Adrenal gland (tissue), 12 donors: ENCODE measurements around the gene SDK1. TPM values are rescaled to one million over a fixed set of nuclear protein-coding genes. Genes with fewer than 3 reads are reported as not detected.

Experiments used
- DNase-seq, 7 donors: peaks; one replicate each; pipeline ENCODE4 v3.0.0-alpha.2; 2019 to 2020
- H3K27ac ChIP-seq, 5 donors: fragments of 200-600 bp; sonication (generic) in 4 of 5; 1 replicate in 3 of 5; 2 replicates in 2 of 5; pipeline versions ENCODE4 v1.5.1 to v1.8.0; 2016 to 2020; ENCODE audit warnings: mild to moderate bottlenecking in 1 of 5
- H3K27me3 ChIP-seq: fragments of 200-600 bp; 2 replicates; pipeline ENCODE4 v1.8.0; 2021
- H3K36me3 ChIP-seq, 2 donors: fragments of 200-600 bp; replicated peaks in 1 of 2; 1 replicate in 1 of 2; 2 replicates in 1 of 2; pipeline versions ENCODE4 v1.5.1 to v1.8.0; 2018 to 2022
- H3K4me1 ChIP-seq, 2 donors: fragments of 200-600 bp; replicated peaks in 1 of 2; 1 replicate in 1 of 2; 2 replicates in 1 of 2; pipeline versions ENCODE4 v1.5.1 to v1.8.0; 2018 to 2021
- H3K4me3 ChIP-seq, 4 donors: fragments of 200-600 bp; sonication (generic) in 3 of 4; one replicate each; pipeline ENCODE4 v1.5.1; 2016 to 2018
- H3K9me3 ChIP-seq, 3 donors: fragments of 200-600 bp; sonication (generic) in 1 of 3; replicated peaks in 1 of 3; 1 replicate in 2 of 3; 2 replicates in 1 of 3; pipeline versions ENCODE4 v1.5.1 to v1.8.0; 2016 to 2021
- POLR2A ChIP-seq, 2 donors: fragments of 450-650 bp; IDR thresholded peaks; one replicate each; pipeline ENCODE4 v1.6.1; 2017; ENCODE audit warnings: antibody characterized with exemption in 2 of 2, mild to moderate bottlenecking in 2 of 2, moderate library complexity in 1 of 2
- WGBS, 4 donors: extraction: QIAGEN DNeasy Blood & Tissue Kit in 2 of 4; methylation state at CpG; one replicate each; pipeline versions ENCODE4 v1.1.5 to v1.1.7; 2013 to 2017; 5-methylcytosine and 5-hydroxymethylcytosine counted together
- intact Hi-C, 2 donors: fragments of 100-400 bp; cut with DNase I; formaldehyde crosslinking; loops; one replicate each; pipeline versions ENCODE4 v1.14.1 to v1.15.0; 2022 to 2023
- polyA plus RNA-seq, 3 donors: library from polyadenylated mRNA; stranded (reverse); fragments of 200-250 nt in 2 of 3; fragments of 350-450 nt in 1 of 3; fragmentation: Illumina TruSeq in 1 of 3; extraction: RNeasy Lipid Tissue Mini Kit (QIAGEN cat#74804) in 1 of 3; gene quantifications; one replicate each; pipeline ENCODE4 v1.2.3, GENCODE V29; 2013 to 2014
- total RNA-seq, 9 donors: library from RNA; depleted of rRNA in 4 of 9; stranded (reverse); fragments of >200 nt in 4 of 9; fragments of 120-200 nt in 1 of 9; fragmentation: NEBNext Ultra II Directional in 1 of 9; extraction: Animal tissue kit (Norgen Biotek cat#: 25700) in 1 of 9; gene quantifications; one replicate each; pipeline versions ENCODE4 v1.1.0 to v1.2.4, GENCODE V29; 2013 to 2023
- TF ChIP-seq, protein P1 (sequence below), 6 experiments: fragments of 450-650 bp in 4 of 6; fragments of 200-600 bp in 2 of 6; sonication (generic) in 1 of 6; IDR thresholded peaks; 1 replicate in 5 of 6; 2 replicates in 1 of 6; pipeline versions ENCODE4 v1.5.1 to v1.8.0; 2016 to 2021; ENCODE audit warnings: antibody characterized with exemption in 6 of 6, mild to moderate bottlenecking in 2 of 6, moderate library complexity in 1 of 6
- donor health status: healthy with polysubstance abuse.
- donor health status: Bipolar disorder and iron deficiency.
- donor health status: DM: yes; HTN: yes; CAD: no.
- donor health status: DM: no; HTN: no; CAD: no.
- donor health status: DM: no; HTN: no; CAD: no.
- donor health status: DM: yes; HTN: yes; CAD: no.

The SDK1 gene
- total and polyA plus RNA-seq, 12 donors: 0.50 to 3.6 (median 1.5) TPM

- TF ChIP-seq, protein P1, sequence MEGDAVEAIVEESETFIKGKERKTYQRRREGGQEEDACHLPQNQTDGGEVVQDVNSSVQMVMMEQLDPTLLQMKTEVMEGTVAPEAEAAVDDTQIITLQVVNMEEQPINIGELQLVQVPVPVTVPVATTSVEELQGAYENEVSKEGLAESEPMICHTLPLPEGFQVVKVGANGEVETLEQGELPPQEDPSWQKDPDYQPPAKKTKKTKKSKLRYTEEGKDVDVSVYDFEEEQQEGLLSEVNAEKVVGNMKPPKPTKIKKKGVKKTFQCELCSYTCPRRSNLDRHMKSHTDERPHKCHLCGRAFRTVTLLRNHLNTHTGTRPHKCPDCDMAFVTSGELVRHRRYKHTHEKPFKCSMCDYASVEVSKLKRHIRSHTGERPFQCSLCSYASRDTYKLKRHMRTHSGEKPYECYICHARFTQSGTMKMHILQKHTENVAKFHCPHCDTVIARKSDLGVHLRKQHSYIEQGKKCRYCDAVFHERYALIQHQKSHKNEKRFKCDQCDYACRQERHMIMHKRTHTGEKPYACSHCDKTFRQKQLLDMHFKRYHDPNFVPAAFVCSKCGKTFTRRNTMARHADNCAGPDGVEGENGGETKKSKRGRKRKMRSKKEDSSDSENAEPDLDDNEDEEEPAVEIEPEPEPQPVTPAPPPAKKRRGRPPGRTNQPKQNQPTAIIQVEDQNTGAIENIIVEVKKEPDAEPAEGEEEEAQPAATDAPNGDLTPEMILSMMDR (IDR thresholded peaks at IDR 0.05): no peak
- TF ChIP-seq POLR2A (IDR thresholded peaks at IDR 0.05): no peak
- intact Hi-C loops: no loop called here
- Histone ChIP-seq H3K4me3 (no peak overlapping the region), H3K36me3 (no peaks in the 10 kb centered on the region), H3K4me1 (no peaks in the 10 kb centered on the region), H3K27me3 (no peaks in the 10 kb centered on the region), H3K9me3 (no peaks in the 10 kb centered on the region), H3K27ac (no peak overlapping the region)
- no peak for DNase-seq
- 69 to 74% (median 70%) methylated on average over 15 to 18 of the region's 18 CpGs for WGBS, 4 donors
These were observed 77.5 kb downstream of the SDK1 start for GRCh38 chr7:3378390-3379150.

- intact Hi-C loops: no loop called here
- TF ChIP-seq POLR2A (IDR thresholded peaks at IDR 0.05): no peak
- TF ChIP-seq, protein P1 (IDR thresholded peaks at IDR 0.05): no peak
- H3K9me3 ChIP-seq: no peaks in the 10 kb centered on the region
- 62 to 73% (median 69%) methylated on average over 4 of the region's 4 CpGs for WGBS, 4 donors
- H3K4me1 ChIP-seq: no peaks in the 10 kb centered on the region
- no peak for DNase-seq
- H3K4me3 ChIP-seq: no peak overlapping the region
- no peak overlapping the region for H3K27ac ChIP-seq
- no peaks in the 10 kb centered on the region for H3K27me3 ChIP-seq
- no peaks in the 10 kb centered on the region for H3K36me3 ChIP-seq
These were observed 79.0 kb downstream of the SDK1 start for GRCh38 chr7:3380034-3380433.

DNA sequence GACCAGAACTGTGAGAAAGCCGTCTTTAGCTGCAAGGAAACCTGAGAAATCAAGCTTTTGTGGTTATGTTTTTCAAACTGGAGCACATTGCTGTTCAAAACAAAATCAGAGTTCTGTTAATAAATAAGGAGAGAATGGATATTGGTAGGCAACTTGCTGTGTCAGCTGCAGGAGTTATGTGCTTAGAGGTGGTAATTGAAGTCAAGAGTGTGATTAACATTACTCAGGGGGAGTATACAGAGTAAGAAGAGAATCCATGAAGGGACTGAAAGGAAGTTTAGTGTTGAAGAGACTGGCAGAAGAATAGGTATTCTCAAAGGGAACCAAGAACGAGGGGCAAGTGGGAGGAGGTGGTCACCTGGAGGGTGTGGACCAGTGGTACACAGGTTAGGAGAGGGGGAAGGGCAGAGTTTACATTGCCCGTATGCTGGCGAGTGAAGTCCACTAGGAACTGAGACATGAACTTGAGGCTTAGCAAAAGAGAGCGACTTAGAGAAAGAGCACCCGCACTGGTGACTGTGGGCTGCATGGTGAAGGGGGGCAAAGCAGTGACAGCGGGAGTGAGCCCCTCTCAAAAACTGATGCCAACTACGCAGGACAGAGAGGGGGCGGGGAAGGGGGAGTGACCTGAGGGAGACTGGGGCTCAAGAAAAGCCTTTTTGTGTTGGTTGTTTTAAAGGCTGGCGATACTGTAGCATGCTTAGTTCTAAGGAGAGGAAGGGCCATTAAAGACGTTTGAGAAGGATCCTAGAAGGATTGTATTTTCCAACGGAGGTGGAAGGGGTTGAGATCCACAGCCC lies 80.0 kb downstream of the SDK1 start:
- DNase-seq: no peak
- H3K27ac ChIP-seq: no peak overlapping the region
- H3K36me3 ChIP-seq: no peaks in the 10 kb centered on the region
- H3K9me3 ChIP-seq: no peaks in the 10 kb centered on the region
- no peak overlapping the region for H3K4me3 ChIP-seq
- intact Hi-C loops: no loop called here
- no peaks in the 10 kb centered on the region for H3K4me1 ChIP-seq
- H3K27me3 ChIP-seq: no peaks in the 10 kb centered on the region
- WGBS, 4 donors: 53 to 71% (median 58%) methylated on average over 12 of the region's 12 CpGs
- TF ChIP-seq, protein P1 (IDR thresholded peaks at IDR 0.05): no peak

DNA sequence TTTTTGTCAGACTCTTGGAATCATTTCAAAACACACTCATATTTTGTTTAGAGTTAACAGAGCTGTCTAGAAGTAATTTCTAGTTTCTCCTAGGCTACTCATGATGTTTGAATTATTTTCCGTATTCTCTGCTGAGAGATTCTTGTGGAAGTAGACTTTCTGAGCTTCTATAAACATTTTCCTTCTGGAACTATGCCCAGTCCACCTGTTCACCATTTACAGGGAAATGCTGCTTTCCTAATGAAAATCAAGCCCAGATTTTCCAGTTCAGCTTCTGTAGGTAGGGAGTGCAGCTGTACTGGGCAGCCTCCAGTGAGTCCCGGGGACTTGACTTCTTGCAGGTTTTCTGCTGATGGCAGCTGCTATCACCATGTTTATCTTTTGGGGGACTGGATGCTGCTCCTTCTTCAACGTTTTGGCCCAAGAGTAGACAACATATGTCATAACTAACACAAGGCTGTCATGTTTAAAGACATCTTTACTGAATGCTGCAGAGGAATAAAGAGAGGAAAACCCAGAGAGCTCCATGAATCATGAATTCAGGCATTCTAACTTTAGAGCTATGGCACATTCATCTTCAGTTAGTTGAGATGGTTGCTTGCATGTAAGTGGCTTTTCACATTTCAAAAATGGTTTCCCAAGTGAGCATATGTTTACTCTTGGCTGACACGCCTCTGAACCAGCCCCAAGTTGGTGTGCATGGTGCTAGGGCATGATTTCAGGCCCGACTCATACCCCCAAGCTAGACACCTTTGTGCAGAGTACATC lies 85.6 kb downstream of the SDK1 start:
- Histone ChIP-seq H3K36me3 (no peaks in the 10 kb centered on the region), H3K9me3 (no peaks in the 10 kb centered on the region), H3K4me1 (no peaks in the 10 kb centered on the region), H3K4me3 (no peak overlapping the region), H3K27me3 (no peaks in the 10 kb centered on the region), H3K27ac (no peak overlapping the region)
- TF ChIP-seq, protein P1 (IDR thresholded peaks at IDR 0.05): no peak
- no peak for TF ChIP-seq POLR2A (IDR thresholded peaks at IDR 0.05)
- intact Hi-C loops: no loop called here
- DNase-seq: no peak
- 39 to 56% (median 49%) methylated on average over 5 of the region's 5 CpGs for WGBS, 4 donors
